T-helper 2 cell treated with Interferon-gamma antibody and Interleukin-4, amounts not matched to agents 100 ng/mL and 5 ng/mL, for 36 hours (primary cell): ENCODE measurements around the gene CFAP221. TPM values are rescaled to one million over a fixed set of nuclear protein-coding genes. Genes with fewer than 3 reads are reported as not detected.

Experiments used
- intact Hi-C: fragments of 100-400 bp; cut with micrococcal nuclease; formaldehyde crosslinking; loops from one replicate; pipeline ENCODE4 v1.15.1; 2023
- total RNA-seq: library from RNA; stranded (reverse); gene quantifications from 2 replicates; pipeline ENCODE4 v1.2.3, GENCODE V29; 2022

CFAP221 gene
- total RNA-seq: not detected in 2 replicates

- intact Hi-C loops: no loop called here
Observed at GRCh38 chr2:119544075-119544938, at the start of gene CFAP221. Gene CFAP221, plus strand, starts transcription at chr2:119544449. Its CDS starts 1,683 bp downstream, at chr2:119546132.

- intact Hi-C loops: no loop called here
Observed at GRCh38 chr2:119495948-119496347, 48.3 kb upstream of the CFAP221 start.

GRCh38 chr2:119496682-119497081, 47.6 kb upstream of the CFAP221 start:
- intact Hi-C loops: no loop called here

GRCh38 chr2:119508756-119509155, 35.5 kb upstream of the CFAP221 start:
- intact Hi-C loops: no loop called here

- intact Hi-C loops: no loop called here
Observed at GRCh38 chr2:119511989-119512388, 32.3 kb upstream of the CFAP221 start.

GRCh38 chr2:119512946-119513345, 31.3 kb upstream of the CFAP221 start:
- intact Hi-C loops: no loop called here

GRCh38 chr2:119513832-119514231, 30.4 kb upstream of the CFAP221 start:
- intact Hi-C loops: no loop called here

- intact Hi-C loops: loop anchor here (5.0 kb wide), 1 partner anchor 146 kb away; no protein-coding TSS in a partner anchor
Observed at GRCh38 chr2:119516121-119516520, 28.1 kb upstream of the CFAP221 start.

- intact Hi-C loops: loop anchor here (5.0 kb wide), 1 partner anchor 145 kb away; no protein-coding TSS in a partner anchor
Observed at GRCh38 chr2:119517433-119517832, 26.8 kb upstream of the CFAP221 start.

GRCh38 chr2:119518401-119519056, 25.7 kb upstream of the CFAP221 start:
- intact Hi-C loops: loop anchor here (5.0 kb wide), 1 partner anchor 144 kb away; no protein-coding TSS in a partner anchor

- intact Hi-C loops: loop anchor here (5.0 kb wide), 1 partner anchor 143 kb away; no protein-coding TSS in a partner anchor
Observed at GRCh38 chr2:119519057-119519408, 25.2 kb upstream of the CFAP221 start.

- intact Hi-C loops: no loop called here
Observed at GRCh38 chr2:119520696-119521432, 23.4 kb upstream of the CFAP221 start.

- intact Hi-C loops: no loop called here
Observed at GRCh38 chr2:119521433-119522050, 22.7 kb upstream of the CFAP221 start.

GRCh38 chr2:119522671-119523070, 21.6 kb upstream of the CFAP221 start:
- intact Hi-C loops: no loop called here

- intact Hi-C loops: no loop called here
Observed at GRCh38 chr2:119523383-119523951, 20.8 kb upstream of the CFAP221 start.

GRCh38 chr2:119523952-119524694, 20.1 kb upstream of the CFAP221 start, which contains the start of gene SCTR:
Gene SCTR, minus strand, starts transcription at chr2:119524483. Its CDS starts 257 bp downstream, at chr2:119524226.
- intact Hi-C loops: no loop called here

- intact Hi-C loops: no loop called here
Observed at GRCh38 chr2:119525614-119526013, 18.6 kb upstream of the CFAP221 start.

- intact Hi-C loops: no loop called here
Observed at GRCh38 chr2:119527999-119528398, 16.2 kb upstream of the CFAP221 start.

- intact Hi-C loops: no loop called here
Observed at GRCh38 chr2:119531292-119531691, 13.0 kb upstream of the CFAP221 start.

- intact Hi-C loops: no loop called here
Observed at GRCh38 chr2:119533560-119533959, 10.7 kb upstream of the CFAP221 start.
